Measurements from ENCODE around the gene CLEC16A.
"Not testable (repeated sequence)": the region's sequence is repeated elsewhere in the genome, so short reads cannot be mapped to it uniquely, and the experiment has no call there.

CLEC16A gene

DNA sequence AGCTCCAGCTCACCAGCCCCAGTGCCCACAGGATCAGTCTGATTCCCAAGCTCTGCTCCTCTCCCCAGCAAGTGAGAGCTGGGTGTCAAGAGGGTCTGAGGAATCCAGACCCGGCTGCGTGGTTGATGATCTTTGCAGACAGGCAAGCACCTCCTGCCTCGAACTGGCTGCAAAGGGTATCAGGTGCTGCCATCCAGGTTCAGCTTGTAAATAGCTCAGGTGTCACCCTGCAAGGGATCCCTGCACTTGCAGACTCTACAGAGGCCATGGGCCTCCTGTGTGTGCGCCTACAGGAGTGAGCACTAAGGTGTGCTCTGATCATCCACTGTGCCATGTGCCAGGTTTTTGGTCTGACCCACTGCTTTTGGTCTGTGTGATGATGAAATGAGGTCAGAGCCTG lies 18.3 kb upstream of the CLEC16A start:
- intact Hi-C loops (cut with DNase I; ENCODE audit: low total_unique reads), result no loop called here
- no peak overlapping the region for H3K4me3 ChIP-seq
- no peaks in the 10 kb centered on the region for H3K9me3 ChIP-seq
- H3K27ac ChIP-seq, result no peak overlapping the region
- no peak for DNase-seq
- peaks cover 31 to 66% (median 48%) of the 10 kb centered on the region in 3 donors for H3K36me3 ChIP-seq
- peaks cover 0 to 49% (median 42%) of the 10 kb centered on the region in 4 donors for H3K4me1 ChIP-seq
- H3K27me3 ChIP-seq, result no peaks in the 10 kb centered on the region
- TF ChIP-seq, protein P1, sequence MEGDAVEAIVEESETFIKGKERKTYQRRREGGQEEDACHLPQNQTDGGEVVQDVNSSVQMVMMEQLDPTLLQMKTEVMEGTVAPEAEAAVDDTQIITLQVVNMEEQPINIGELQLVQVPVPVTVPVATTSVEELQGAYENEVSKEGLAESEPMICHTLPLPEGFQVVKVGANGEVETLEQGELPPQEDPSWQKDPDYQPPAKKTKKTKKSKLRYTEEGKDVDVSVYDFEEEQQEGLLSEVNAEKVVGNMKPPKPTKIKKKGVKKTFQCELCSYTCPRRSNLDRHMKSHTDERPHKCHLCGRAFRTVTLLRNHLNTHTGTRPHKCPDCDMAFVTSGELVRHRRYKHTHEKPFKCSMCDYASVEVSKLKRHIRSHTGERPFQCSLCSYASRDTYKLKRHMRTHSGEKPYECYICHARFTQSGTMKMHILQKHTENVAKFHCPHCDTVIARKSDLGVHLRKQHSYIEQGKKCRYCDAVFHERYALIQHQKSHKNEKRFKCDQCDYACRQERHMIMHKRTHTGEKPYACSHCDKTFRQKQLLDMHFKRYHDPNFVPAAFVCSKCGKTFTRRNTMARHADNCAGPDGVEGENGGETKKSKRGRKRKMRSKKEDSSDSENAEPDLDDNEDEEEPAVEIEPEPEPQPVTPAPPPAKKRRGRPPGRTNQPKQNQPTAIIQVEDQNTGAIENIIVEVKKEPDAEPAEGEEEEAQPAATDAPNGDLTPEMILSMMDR (IDR thresholded peaks at IDR 0.05), result no peak

DNA sequence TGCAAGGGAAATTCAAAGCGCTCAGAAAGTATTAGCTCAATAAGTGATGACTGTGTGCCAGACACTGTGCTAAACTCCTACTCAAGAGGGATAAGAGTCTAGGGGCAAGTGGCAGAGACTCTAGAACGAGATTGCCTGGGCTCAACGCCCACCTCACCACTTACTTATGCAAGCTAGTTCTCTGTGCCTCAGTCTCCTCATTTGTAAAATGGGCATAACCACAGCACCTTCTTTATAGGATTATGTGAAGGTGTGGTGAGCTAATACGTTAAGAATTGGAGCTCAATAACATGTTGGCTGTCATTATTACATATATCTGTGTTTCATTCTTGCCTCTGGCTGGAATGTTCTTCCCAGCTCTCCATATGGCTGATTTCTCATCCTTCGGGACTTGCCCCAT lies 17.5 kb upstream of the CLEC16A start:
- Histone ChIP-seq H3K9me3 (no peaks in the 10 kb centered on the region), H3K27ac (no peak overlapping the region), H3K4me1 (peaks cover 0 to 42% (median 37%) of the 10 kb centered on the region in 4 donors), H3K27me3 (no peaks in the 10 kb centered on the region), H3K4me3 (no peak overlapping the region), H3K36me3 (peaks cover 31 to 69% (median 48%) of the 10 kb centered on the region in 3 donors)
- TF ChIP-seq, protein P1 (IDR thresholded peaks at IDR 0.05), result no peak
- intact Hi-C loops (cut with DNase I; ENCODE audit: low total_unique reads), result no loop called here
- no peak for DNase-seq

DNA sequence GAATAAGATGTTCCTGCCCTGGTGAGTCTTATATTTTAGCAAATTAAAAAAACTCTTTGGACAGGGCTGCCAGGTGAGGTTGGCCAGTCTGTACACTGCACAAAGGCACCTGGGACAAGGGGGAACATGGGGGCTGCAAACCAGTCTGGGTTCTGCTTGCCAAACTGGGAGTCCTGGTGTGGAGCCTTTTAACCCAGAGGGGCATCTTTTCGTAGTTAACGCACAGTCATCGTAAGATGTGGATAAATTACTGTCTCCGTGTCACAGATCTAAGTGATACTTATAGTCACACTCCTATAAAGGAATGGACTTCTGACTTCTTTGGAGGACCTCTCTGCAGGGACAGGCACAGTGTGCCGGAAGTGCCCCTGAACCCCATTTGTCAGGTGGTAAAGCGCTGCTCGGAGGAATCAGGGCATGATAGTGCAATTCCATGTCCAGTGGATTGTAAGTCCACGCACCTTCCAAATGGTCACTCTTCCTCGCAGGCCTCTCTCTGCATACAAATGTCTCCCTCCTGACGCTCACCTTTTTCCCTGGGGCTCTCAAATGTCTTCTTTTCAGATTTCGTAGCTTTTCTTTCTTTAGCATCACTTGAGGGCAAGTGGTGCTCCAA lies 16.8 kb upstream of the CLEC16A start:
- Histone ChIP-seq H3K36me3 (peaks cover 31 to 69% (median 48%) of the 10 kb centered on the region in 3 donors), H3K9me3 (no peaks in the 10 kb centered on the region), H3K27ac (no peak overlapping the region), H3K4me3 (no peak overlapping the region), H3K4me1 (peaks cover 0 to 34% (median 30%) of the 10 kb centered on the region in 4 donors), H3K27me3 (no peaks in the 10 kb centered on the region)
- intact Hi-C loops (cut with DNase I; ENCODE audit: low total_unique reads), result no loop called here
- TF ChIP-seq, protein P1 (IDR thresholded peaks at IDR 0.05), result no peak
- no peak for DNase-seq

DNA sequence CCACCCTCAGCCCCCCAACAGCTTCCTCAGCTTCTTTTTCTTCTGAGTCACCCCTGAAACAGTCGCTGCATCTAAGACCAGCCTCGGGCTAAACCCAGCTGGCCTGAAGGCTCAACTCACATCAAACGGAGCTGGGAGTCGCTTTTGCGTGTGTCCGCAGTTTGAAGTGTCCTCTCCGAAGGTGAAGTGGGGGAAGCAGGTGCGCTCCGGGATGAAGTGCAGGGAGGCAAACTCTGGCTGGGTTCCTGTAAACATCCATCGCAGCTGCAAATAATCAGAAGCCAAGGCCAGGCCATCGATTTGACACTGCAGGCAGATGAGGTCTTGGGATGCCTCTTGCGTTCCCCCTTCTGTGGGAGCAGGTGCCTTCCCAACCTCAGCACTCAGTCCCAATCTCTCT lies 15.3 kb upstream of the CLEC16A start:
- DNase-seq; H3K27me3 ChIP-seq; H3K27ac ChIP-seq; H3K9me3 ChIP-seq; intact Hi-C loops (cut with DNase I; ENCODE audit: low total_unique reads); H3K4me3 ChIP-seq: not testable (repeated sequence)
- peaks cover 31 to 82% (median 58%) of the 10 kb centered on the region in 3 donors for H3K36me3 ChIP-seq
- H3K4me1 ChIP-seq, result peaks cover 0 to 30% (median 18%) of the 10 kb centered on the region in 4 donors

DNA sequence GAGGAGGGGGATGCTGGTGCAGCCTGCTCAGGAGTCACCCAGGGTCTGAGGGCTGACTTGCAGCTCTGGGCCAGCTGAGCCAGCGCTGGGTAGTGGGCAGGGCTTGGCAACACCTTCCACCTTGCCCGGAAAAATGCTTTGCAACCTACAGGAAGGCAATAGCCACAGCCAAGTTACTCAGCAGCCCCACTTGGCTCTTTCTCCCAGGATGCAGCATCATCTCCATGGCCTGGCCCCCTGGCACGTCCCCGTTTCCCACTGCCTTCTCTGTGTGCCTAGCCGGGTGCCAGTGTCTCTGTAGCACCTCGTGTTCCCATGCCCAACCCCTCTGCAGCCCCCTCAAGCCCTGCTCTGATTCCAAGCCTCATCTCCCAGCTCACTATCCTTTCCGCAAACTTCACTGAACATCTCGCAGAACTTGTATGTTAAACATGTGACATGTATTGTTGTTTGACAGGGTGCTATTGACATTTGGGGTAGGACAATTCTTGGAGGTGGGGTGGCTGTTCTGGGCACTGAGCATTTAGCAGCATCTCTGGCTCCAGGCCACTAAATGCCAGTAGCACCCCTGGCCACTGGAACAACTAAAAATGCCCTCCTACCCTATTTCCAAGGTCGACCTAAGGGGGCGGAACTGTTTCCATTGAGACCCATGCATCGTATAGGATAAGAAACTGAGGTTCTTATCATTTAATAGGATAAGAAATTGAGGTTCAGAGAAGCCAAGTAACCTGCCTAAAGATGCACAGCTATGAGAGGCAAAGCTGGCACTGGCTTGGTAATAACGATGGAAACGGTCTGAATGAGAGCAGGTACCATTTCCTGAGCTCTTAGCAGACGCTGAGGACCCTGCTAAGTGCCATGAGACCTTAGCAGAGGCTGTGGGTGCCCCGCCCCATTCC lies 14.3 kb upstream of the CLEC16A start:
- peaks cover 0 to 32% (median 23%) of the 10 kb centered on the region in 4 donors for H3K4me1 ChIP-seq
- H3K4me3 ChIP-seq, result no peak overlapping the region
- H3K27me3 ChIP-seq, result no peaks in the 10 kb centered on the region
- H3K9me3 ChIP-seq, result no peaks in the 10 kb centered on the region
- DNase-seq, result no peak
- intact Hi-C loops (cut with DNase I; ENCODE audit: low total_unique reads), result no loop called here
- H3K36me3 ChIP-seq, result peaks cover 31 to 73% (median 53%) of the 10 kb centered on the region in 3 donors
- TF ChIP-seq, protein P1 (IDR thresholded peaks at IDR 0.05), result no peak
- H3K27ac ChIP-seq, result no peak overlapping the region

DNA sequence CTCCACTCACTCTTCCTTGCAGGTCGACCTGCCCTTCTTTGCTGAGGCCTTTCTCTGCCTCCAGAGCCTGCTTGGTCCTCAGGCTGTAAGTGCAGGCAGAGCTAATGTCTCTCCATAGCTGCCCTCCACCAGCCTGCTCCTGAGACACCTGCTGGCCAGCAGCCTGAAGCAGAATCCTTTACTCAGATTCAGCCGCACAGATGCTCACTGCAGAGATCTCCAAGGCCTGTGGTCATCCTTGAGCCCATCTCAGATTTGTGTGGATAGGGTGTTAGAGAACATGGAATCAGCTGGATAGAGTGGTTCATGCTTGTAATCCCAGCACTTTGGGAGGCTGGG lies 13.6 kb upstream of the CLEC16A start:
- DNase-seq, result no peak
- intact Hi-C loops (cut with DNase I; ENCODE audit: low total_unique reads), result no loop called here
- peaks cover 0 to 38% (median 29%) of the 10 kb centered on the region in 4 donors for H3K4me1 ChIP-seq
- no peak overlapping the region for H3K4me3 ChIP-seq
- TF ChIP-seq, protein P1 (IDR thresholded peaks at IDR 0.05), result no peak
- H3K27me3 ChIP-seq, result no peaks in the 10 kb centered on the region
- H3K27ac ChIP-seq, result no peak overlapping the region
- peaks cover 28 to 67% (median 47%) of the 10 kb centered on the region in 3 donors for H3K36me3 ChIP-seq
- H3K9me3 ChIP-seq, result no peaks in the 10 kb centered on the region

Measured in tibial artery (tissue), 4 donors.